GM12878 (cell line): ENCODE measurements around the gene RIMBP2. TPM values are rescaled to one million over a fixed set of nuclear protein-coding genes. Genes with fewer than 3 reads are reported as not detected.

Experiments
- ATF3 ChIP-seq: IDR thresholded peaks from 2 replicates; pipeline ENCODE4 v1.6.1; 2011; ENCODE audit warnings: low read depth, mild to moderate bottlenecking, low read length, moderate library complexity, borderline replicate concordance; ENCODE audit errors: extremely low read depth
- BMI1 ChIP-seq: fragments of 450-650 bp; IDR thresholded peaks from 2 replicates; pipeline ENCODE4 v1.6.1; 2016; ENCODE audit warnings: mild to moderate bottlenecking, moderate library complexity, borderline replicate concordance
- CREM ChIP-seq: IDR thresholded peaks from 2 replicates; pipeline ENCODE4 v1.6.1; 2014; ENCODE audit warnings: antibody characterized with exemption, low read depth
- EGR1 ChIP-seq, 2 experiments: IDR thresholded peaks; 1 replicate in 1 of 2; 2 replicates in 1 of 2; pipeline ENCODE4 v1.6.1; 2011 to 2012; ENCODE audit warnings: low read depth in 2 of 2, low read length in 2 of 2, borderline replicate concordance in 1 of 2, mild to moderate bottlenecking in 1 of 2, moderate library complexity in 1 of 2
- GABPA ChIP-seq: IDR thresholded peaks from 2 replicates; pipeline ENCODE4 v1.6.1; 2014; ENCODE audit warnings: antibody characterized with exemption, low read depth, mild to moderate bottlenecking, inconsistent platforms
- MLLT1 ChIP-seq: fragments of 450-650 bp; IDR thresholded peaks from 2 replicates; pipeline ENCODE4 v1.6.1; 2016; ENCODE audit warnings: mild to moderate bottlenecking
- NFYA ChIP-seq: IDR thresholded peaks from 2 replicates; pipeline ENCODE4 v1.6.1; 2011; ENCODE audit warnings: low read depth, mild to moderate bottlenecking, low read length, improper control_type of control experiment, borderline replicate concordance
- PAX8 ChIP-seq: fragments of 450-650 bp; IDR thresholded peaks from 2 replicates; pipeline ENCODE4 v1.6.1; 2017; ENCODE audit warnings: mild to moderate bottlenecking, moderate library complexity
- PML ChIP-seq: IDR thresholded peaks from 2 replicates; pipeline ENCODE4 v1.6.1; 2012; ENCODE audit warnings: low read length, inconsistent platforms
- PRDM15 ChIP-seq: fragments of 450-650 bp; formaldehyde crosslinking; IDR thresholded peaks from 2 replicates; pipeline ENCODE4 v1.4.0; 2020; ENCODE audit warnings: mild to moderate bottlenecking, moderate library complexity
- RAD21 ChIP-seq: IDR thresholded peaks from 2 replicates; pipeline ENCODE4 v1.6.1; 2011; ENCODE audit warnings: mild to moderate bottlenecking, low read depth, low read length, moderate library complexity; ENCODE audit not compliant: insufficient read depth
- RB1 ChIP-seq: fragments of 450-650 bp; formaldehyde crosslinking; IDR thresholded peaks from 2 replicates; pipeline ENCODE4 v1.6.1; 2017; ENCODE audit warnings: mild to moderate bottlenecking, borderline replicate concordance
- RCOR1 ChIP-seq: conservative IDR thresholded peaks from 2 replicates; pipeline ENCODE4 v1.6.1; 2012; ENCODE audit warnings: low read depth, low read length, improper control_type of control experiment
- SIN3A ChIP-seq: IDR thresholded peaks from 2 replicates; pipeline ENCODE4 v1.6.1; 2012; ENCODE audit warnings: low read depth, low read length, improper control_type of control experiment
- TAF1 ChIP-seq: IDR thresholded peaks from 2 replicates; pipeline ENCODE4 v1.6.1; 2011; ENCODE audit warnings: mild to moderate bottlenecking, low read depth, low read length, borderline replicate concordance
- polyA plus RNA-seq, 11 experiments: library from polyadenylated mRNA; depleted of rRNA in 4 of 11; unstranded in 6 of 11; stranded (reverse) in 5 of 11; fragments of >200 nt; fragmentation: Nextera tagmentation in 4 of 11; fragmentation: Illumina TruSeq in 1 of 11; extraction: Ambion mirVana in 4 of 11; extraction: Trizol in 1 of 11; gene quantifications; 1 replicate in 1 of 11; 2 replicates in 10 of 11; pipeline versions ENCODE4 v1.2.1 to v1.2.3, GENCODE V29; 2011 to 2016; ENCODE audit warnings: inconsistent platforms in 2 of 11, missing spikeins in 2 of 11, low read depth in 1 of 11
- total RNA-seq, 4 experiments: library from RNA; depleted of rRNA in 3 of 4; stranded (reverse); fragments of >200 nt in 3 of 4; fragmentation: Illumina TruSeq in 1 of 4; extraction: Trizol in 1 of 4; gene quantifications; 2 replicates each; pipeline versions ENCODE4 v1.2.1 to v1.2.3, GENCODE V29; 2013 to 2021
- TF ChIP-seq, protein P1 (sequence below): fragments of 450-650 bp; IDR thresholded peaks from 2 replicates; pipeline ENCODE4 v1.6.1; 2017; ENCODE audit warnings: borderline replicate concordance

RIMBP2 gene
- total and polyA plus RNA-seq, 10 of the 15 experiments (the other 5 are each of a cell fraction or from before 2014, with no cell fraction given): 0.04 to 2.9 (median 0.07) TPM; not detected in 1

GRCh38 chr12:130634866-130635265 lies 81.2 kb downstream of the RIMBP2 start (continued):
- TF ChIP-seq PRDM15 (CRISPR knock-in tag): no peak
- no peak for TF ChIP-seq RAD21
- TF ChIP-seq PML: no peak
- TF ChIP-seq SIN3A: no peak
- no peak for TF ChIP-seq MLLT1
- TF ChIP-seq TAF1: no peak
- TF ChIP-seq EGR1 (IDR thresholded peaks at IDR 0.05; ENCODE audit: borderline replicate concordance in 1 of 2, low read depth in 2 of 2, low read length in 2 of 2): no peak
- no peak for TF ChIP-seq PAX8
- no peak for TF ChIP-seq CREM
- TF ChIP-seq, protein P1, sequence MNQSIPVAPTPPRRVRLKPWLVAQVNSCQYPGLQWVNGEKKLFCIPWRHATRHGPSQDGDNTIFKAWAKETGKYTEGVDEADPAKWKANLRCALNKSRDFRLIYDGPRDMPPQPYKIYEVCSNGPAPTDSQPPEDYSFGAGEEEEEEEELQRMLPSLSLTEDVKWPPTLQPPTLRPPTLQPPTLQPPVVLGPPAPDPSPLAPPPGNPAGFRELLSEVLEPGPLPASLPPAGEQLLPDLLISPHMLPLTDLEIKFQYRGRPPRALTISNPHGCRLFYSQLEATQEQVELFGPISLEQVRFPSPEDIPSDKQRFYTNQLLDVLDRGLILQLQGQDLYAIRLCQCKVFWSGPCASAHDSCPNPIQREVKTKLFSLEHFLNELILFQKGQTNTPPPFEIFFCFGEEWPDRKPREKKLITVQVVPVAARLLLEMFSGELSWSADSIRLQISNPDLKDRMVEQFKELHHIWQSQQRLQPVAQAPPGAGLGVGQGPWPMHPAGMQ: no peak
- no peak for TF ChIP-seq RCOR1
- no peak for TF ChIP-seq BMI1
- no peak for TF ChIP-seq GABPA
- no peak for TF ChIP-seq NFYA
- no peak for TF ChIP-seq ATF3
- no peak for TF ChIP-seq RB1
